Tongue (tissue), 2 donors: ENCODE data around the gene PKP3. TPM values are rescaled to one million over a fixed set of nuclear protein-coding genes. Genes with fewer than 3 reads are reported as not detected.
"Not testable (repeated sequence)": the region's sequence is repeated elsewhere in the genome, so short reads cannot be mapped to it uniquely, and the experiment has no call there.

Experiments used
- DNase-seq: peaks from one replicate; pipeline ENCODE4 v3.0.0-alpha.2; 2015
- total RNA-seq: library from RNA; depleted of rRNA; stranded (reverse); fragments of >200 nt; gene quantifications from one replicate; pipeline ENCODE4 v1.2.3, GENCODE V29; 2014

PKP3 gene
- total RNA-seq, 1 donor from 2014 or later = 39.2 TPM

GRCh38 chr11:362642-363442 lies 31.2 kb upstream of the PKP3 start:
- DNase-seq = no peak

GRCh38 chr11:363443-363805 lies 30.6 kb upstream of the PKP3 start:
- DNase-seq = not testable (repeated sequence)

GRCh38 chr11:363948-364761 lies 29.9 kb upstream of the PKP3 start:
- DNase-seq = peak; percentile 29

- DNase-seq = no peak
Measured at GRCh38 chr11:364991-365725, 28.9 kb upstream of the PKP3 start.

GRCh38 chr11:365831-366230 lies 28.2 kb upstream of the PKP3 start:
- no peak for DNase-seq

GRCh38 chr11:367956-368413 lies 26.0 kb upstream of the PKP3 start:
- DNase-seq = no peak

GRCh38 chr11:368414-369335 lies 25.3 kb upstream of the PKP3 start:
- peak; percentile 50 for DNase-seq

- DNase-seq = peak; percentile 67
Measured at GRCh38 chr11:369336-370018, 24.5 kb upstream of the PKP3 start, which contains the start of gene B4GALNT4. Gene B4GALNT4 (plus strand): TSS chr11:369499. CDS start chr11:369804, 305 bp downstream.

GRCh38 chr11:370070-370941 lies 23.7 kb upstream of the PKP3 start:
- peak; percentile 52 for DNase-seq

GRCh38 chr11:371051-371450 lies 23.0 kb upstream of the PKP3 start:
- DNase-seq = no peak

- DNase-seq = no peak
Measured at GRCh38 chr11:371716-372590, 22.1 kb upstream of the PKP3 start.

GRCh38 chr11:372809-373715 lies 20.9 kb upstream of the PKP3 start:
- DNase-seq = no peak

- no peak for DNase-seq
Measured at GRCh38 chr11:373716-374551, 20.1 kb upstream of the PKP3 start.

- no peak for DNase-seq
Measured at GRCh38 chr11:375065-376025, 18.7 kb upstream of the PKP3 start.

- DNase-seq = no peak
Measured at GRCh38 chr11:376531-377173, 17.4 kb upstream of the PKP3 start.
